Uterus (tissue), 4 donors: ENCODE data around the gene ARHGAP42. TPM values are rescaled to one million over a fixed set of nuclear protein-coding genes. Genes with fewer than 3 reads are reported as not detected.

Source experiments
- DNase-seq, 2 donors: peaks; one replicate each; pipeline ENCODE4 v3.0.0-alpha.2; 2019 to 2020
- H3K27ac ChIP-seq, 2 donors: fragments of 200-600 bp; sonication (generic); 1 replicate in 1 of 2; 2 replicates in 1 of 2; pipeline ENCODE4 v1.5.1; 2016 to 2018
- H3K27me3 ChIP-seq, 2 donors: fragments of 200-600 bp; sonication (generic); one replicate each; pipeline ENCODE4 v1.5.1; 2018 to 2019; ENCODE audit warnings: control low read depth in 1 of 2
- H3K36me3 ChIP-seq, 2 donors: fragments of 200-600 bp; sonication (generic); one replicate each; pipeline ENCODE4 v1.5.1; 2019; ENCODE audit warnings: control low read depth in 1 of 2
- H3K4me1 ChIP-seq, 2 donors: fragments of 200-600 bp; sonication (generic); one replicate each; pipeline ENCODE4 v1.5.1; 2018 to 2019; ENCODE audit warnings: control low read depth in 1 of 2
- H3K4me3 ChIP-seq, 2 donors: fragments of 200-600 bp; sonication (generic); 1 replicate in 1 of 2; 2 replicates in 1 of 2; pipeline ENCODE4 v1.5.1; 2018 to 2019; ENCODE audit warnings: mild to moderate bottlenecking in 1 of 2
- H3K9me3 ChIP-seq, 2 donors: fragments of 200-600 bp; sonication (generic); one replicate each; pipeline ENCODE4 v1.5.1; 2019; ENCODE audit warnings: control low read depth in 1 of 2
- CTCF ChIP-seq, 4 experiments: fragments of 200-600 bp in 2 of 4; fragments of 450-650 bp in 2 of 4; sonication (generic) in 2 of 4; IDR thresholded peaks; one replicate each; pipeline ENCODE4 v1.5.1; 2016 to 2019; ENCODE audit warnings: antibody characterized with exemption in 4 of 4, mild to moderate bottlenecking in 2 of 4, moderate library complexity in 1 of 4
- POLR2A ChIP-seq, 2 donors: fragments of 450-650 bp; IDR thresholded peaks; one replicate each; pipeline ENCODE4 v1.6.1; 2016; ENCODE audit warnings: antibody characterized with exemption in 2 of 2, mild to moderate bottlenecking in 1 of 2, moderate library complexity in 1 of 2
- intact Hi-C: fragments of 100-400 bp; cut with DNase I; formaldehyde crosslinking; loops from one replicate; pipeline ENCODE4 v1.15.1; 2023; ENCODE audit warnings: low total_unique reads
- total RNA-seq, 4 donors: library from RNA; depleted of rRNA in 3 of 4; stranded (reverse); fragments of >200 nt in 3 of 4; gene quantifications; one replicate each; pipeline versions ENCODE4 v1.1.0 to v1.2.4, GENCODE V29; 2014 to 2023
- donor health status: DM: yes; HTN: yes; CAD: no.

Gene ARHGAP42
- total RNA-seq, 4 donors from 2014 or later, result 10.2 to 51.6 (median 21.1) TPM

DNA sequence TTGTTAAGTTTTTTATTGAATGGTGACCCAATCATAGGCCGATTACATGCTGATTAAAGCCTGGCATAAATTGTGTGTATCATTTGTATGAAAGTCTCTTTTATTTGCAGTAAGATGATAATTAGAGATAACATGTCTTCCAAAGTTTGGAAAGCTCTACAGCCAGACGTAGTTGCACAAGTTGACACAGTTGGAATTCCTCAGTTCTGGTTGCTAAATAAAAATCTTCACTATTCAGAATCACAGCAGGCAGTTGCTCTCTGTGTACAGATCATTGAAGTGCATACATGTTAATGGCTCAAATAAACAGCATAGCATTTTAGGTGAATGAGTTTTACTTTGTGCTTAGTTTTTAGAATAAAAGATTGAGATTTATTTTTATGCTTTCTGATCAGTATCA lies 69.5 kb downstream of the ARHGAP42 start:
- DNase-seq, result no peak
- TF ChIP-seq CTCF (IDR thresholded peaks at IDR 0.05) (no peak), POLR2A (IDR thresholded peaks at IDR 0.05) (no peak)
- H3K27me3 ChIP-seq, result no peaks in the 10 kb centered on the region
- intact Hi-C loops, result no loop called here
- H3K9me3 ChIP-seq, result no peaks in the 10 kb centered on the region
- no peak overlapping the region for H3K4me3 ChIP-seq
- no peaks in the 10 kb centered on the region for H3K36me3 ChIP-seq
- no peak overlapping the region for H3K27ac ChIP-seq
- H3K4me1 ChIP-seq, result no peaks in the 10 kb centered on the region

- no peaks in the 10 kb centered on the region for H3K36me3 ChIP-seq
- TF ChIP-seq CTCF (IDR thresholded peaks at IDR 0.05), result no peak
- TF ChIP-seq POLR2A (IDR thresholded peaks at IDR 0.05), result no peak
- H3K27ac ChIP-seq, result no peak overlapping the region
- no peak overlapping the region for H3K4me3 ChIP-seq
- intact Hi-C loops, result no loop called here
- no peaks in the 10 kb centered on the region for H3K4me1 ChIP-seq
- H3K9me3 ChIP-seq, result no peaks in the 10 kb centered on the region
- H3K27me3 ChIP-seq, result no peaks in the 10 kb centered on the region
- no peak for DNase-seq
Measured at GRCh38 chr11:100757646-100758045, 70.6 kb downstream of the ARHGAP42 start.

DNA sequence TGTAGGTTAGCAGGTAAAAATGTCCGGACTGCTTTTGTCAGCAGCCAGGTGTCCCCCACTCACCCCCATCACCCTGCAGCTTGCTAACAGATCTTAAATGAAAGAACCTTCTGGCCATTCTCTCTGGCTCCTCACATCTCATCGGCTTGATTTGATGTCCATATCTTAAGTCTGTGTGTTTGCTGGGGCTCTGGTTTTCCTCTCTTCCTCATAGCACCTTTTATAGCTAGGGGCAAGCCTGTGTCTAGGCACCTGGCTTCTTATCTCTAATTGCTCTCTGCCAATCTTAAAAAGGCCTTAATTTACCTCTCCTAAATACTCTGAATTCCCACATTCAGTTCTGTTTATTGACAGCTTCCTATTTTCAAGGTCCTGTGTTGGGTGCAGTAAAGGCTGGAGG lies 72.0 kb downstream of the ARHGAP42 start:
- DNase-seq, result no peak
- TF ChIP-seq CTCF (IDR thresholded peaks at IDR 0.05) (no peak), POLR2A (IDR thresholded peaks at IDR 0.05) (no peak)
- Histone ChIP-seq H3K4me3 (no peak overlapping the region), H3K36me3 (no peaks in the 10 kb centered on the region), H3K4me1 (no peaks in the 10 kb centered on the region), H3K27me3 (no peaks in the 10 kb centered on the region), H3K27ac (no peak overlapping the region), H3K9me3 (no peaks in the 10 kb centered on the region)
- intact Hi-C loops, result no loop called here

DNA sequence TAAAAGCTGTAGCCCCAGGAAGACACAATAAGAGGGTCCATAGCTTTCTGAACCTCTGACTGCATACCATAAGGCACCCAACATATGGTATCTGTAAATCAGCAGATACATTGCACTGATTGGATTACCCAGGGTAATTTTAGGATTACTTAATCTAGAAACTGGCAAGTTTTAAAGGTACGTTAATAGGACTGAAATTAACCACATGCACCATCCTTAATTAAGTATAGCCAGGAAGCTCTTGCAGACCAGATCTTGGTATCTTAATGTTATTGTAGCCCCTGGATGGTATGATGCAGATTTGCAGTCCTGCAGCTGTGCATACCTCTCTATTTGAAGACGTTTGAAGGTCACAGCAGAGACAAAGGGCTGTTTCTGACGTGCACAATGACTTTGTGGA lies 72.8 kb downstream of the ARHGAP42 start:
- DNase-seq, result no peak
- no peak for TF ChIP-seq POLR2A (IDR thresholded peaks at IDR 0.05)
- no peaks in the 10 kb centered on the region for H3K36me3 ChIP-seq
- H3K9me3 ChIP-seq, result no peaks in the 10 kb centered on the region
- H3K4me3 ChIP-seq, result no peak overlapping the region
- H3K4me1 ChIP-seq, result no peaks in the 10 kb centered on the region
- H3K27me3 ChIP-seq, result no peaks in the 10 kb centered on the region
- H3K27ac ChIP-seq, result no peak overlapping the region
- intact Hi-C loops, result no loop called here

DNA sequence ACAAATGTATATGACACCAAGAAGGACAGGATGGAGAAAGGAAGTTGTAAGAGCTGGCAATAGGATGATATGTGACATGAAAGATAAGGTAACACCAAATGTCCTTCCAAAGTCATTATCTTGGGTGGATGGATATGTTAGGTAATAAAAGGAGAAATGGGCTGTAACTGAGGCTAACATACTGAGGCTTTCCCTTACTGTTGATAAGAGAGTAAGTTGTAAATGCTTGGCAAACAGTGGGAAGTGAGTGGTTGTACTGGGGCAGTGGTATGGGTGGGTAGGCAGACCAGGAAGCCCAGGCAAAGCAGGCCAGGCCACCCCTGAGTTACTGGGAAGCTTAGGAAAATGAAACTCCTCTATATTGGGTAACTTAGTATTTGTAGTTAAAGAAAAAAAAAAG lies 73.7 kb downstream of the ARHGAP42 start:
- Histone ChIP-seq H3K27me3 (no peaks in the 10 kb centered on the region), H3K9me3 (no peaks in the 10 kb centered on the region), H3K27ac (no peak overlapping the region), H3K36me3 (no peaks in the 10 kb centered on the region), H3K4me1 (no peaks in the 10 kb centered on the region), H3K4me3 (no peak overlapping the region)
- TF ChIP-seq CTCF (IDR thresholded peaks at IDR 0.05) (no peak), POLR2A (IDR thresholded peaks at IDR 0.05) (no peak)
- intact Hi-C loops, result no loop called here
- no peak for DNase-seq

DNA sequence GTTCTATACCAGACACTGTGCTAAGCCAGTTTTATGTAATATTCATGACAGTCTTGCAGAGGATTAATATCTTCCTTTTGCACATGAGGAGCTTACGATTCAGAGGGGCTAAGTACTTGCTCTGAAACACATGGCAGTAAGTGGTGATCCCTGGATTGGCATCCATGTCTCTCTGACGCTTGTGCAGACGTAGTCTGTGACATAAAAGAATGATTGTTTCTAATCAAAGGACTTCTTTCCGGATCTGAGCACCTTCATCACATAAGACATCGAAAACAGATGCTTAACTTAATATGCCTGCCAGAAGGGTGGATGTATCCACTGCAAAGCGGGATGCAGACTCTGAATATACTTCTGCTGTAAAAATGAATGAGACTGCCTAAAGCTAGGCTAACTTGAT lies 74.8 kb downstream of the ARHGAP42 start:
- no peak for TF ChIP-seq POLR2A (IDR thresholded peaks at IDR 0.05)
- no peak for TF ChIP-seq CTCF (IDR thresholded peaks at IDR 0.05)
- no peak for DNase-seq
- H3K27me3 ChIP-seq, result no peaks in the 10 kb centered on the region
- no peaks in the 10 kb centered on the region for H3K4me1 ChIP-seq
- no peaks in the 10 kb centered on the region for H3K36me3 ChIP-seq
- H3K9me3 ChIP-seq, result no peaks in the 10 kb centered on the region
- intact Hi-C loops, result no loop called here
- no peak overlapping the region for H3K27ac ChIP-seq
- no peak overlapping the region for H3K4me3 ChIP-seq
